Ovary (tissue), 9 donors: ENCODE data around the gene C9orf43. TPM values are rescaled to one million over a fixed set of nuclear protein-coding genes. Genes with fewer than 3 reads are reported as not detected.
"Not testable (repeated sequence)": the region's sequence is repeated elsewhere in the genome, so short reads cannot be mapped to it uniquely, and the experiment has no call there.

Source experiments
- DNase-seq, 5 donors: peaks; one replicate each; pipeline ENCODE4 v3.0.0-alpha.2; 2019 to 2020
- H3K27ac ChIP-seq, 2 donors: fragments of 200-600 bp; one replicate each; pipeline versions ENCODE4 v1.5.1 to v1.8.0; 2019 to 2022
- H3K27me3 ChIP-seq: fragments of 200-600 bp; one replicate; pipeline ENCODE4 v1.8.0; 2022
- H3K36me3 ChIP-seq: fragments of 200-600 bp; sonication (generic); one replicate; pipeline ENCODE4 v1.5.1; 2019
- H3K4me1 ChIP-seq: one replicate; pipeline ENCODE4 v1.8.1; 2013; ENCODE audit warnings: mild to moderate bottlenecking, moderate library complexity; ENCODE audit not compliant: insufficient read depth
- H3K4me3 ChIP-seq: fragments of 200-600 bp; sonication (generic); one replicate; pipeline ENCODE4 v1.5.1; 2017
- H3K9me3 ChIP-seq, 2 donors: fragments of 200-600 bp in 1 of 2; sonication (generic) in 1 of 2; one replicate each; pipeline versions ENCODE4 v1.5.1 to v1.8.1; 2013 to 2019; ENCODE audit warnings: mild to moderate bottlenecking in 1 of 2, moderate library complexity in 1 of 2
- CTCF ChIP-seq, 3 donors: fragments of 450-650 bp in 2 of 3; fragments of 200-600 bp in 1 of 3; IDR thresholded peaks; one replicate each; pipeline versions ENCODE4 v1.5.1 to v1.8.0; 2016 to 2022; ENCODE audit warnings: antibody characterized with exemption in 3 of 3, mild to moderate bottlenecking in 1 of 3
- EP300 ChIP-seq: sonication (generic); formaldehyde crosslinking; IDR thresholded peaks from one replicate; pipeline ENCODE4 v1.6.1; 2017; ENCODE audit warnings: antibody characterized with exemption
- POLR2A ChIP-seq: fragments of 450-650 bp; IDR thresholded peaks from one replicate; pipeline ENCODE4 v1.6.1; 2017; ENCODE audit warnings: antibody characterized with exemption, mild to moderate bottlenecking, moderate library complexity
- whole genome bisulfite sequencing, 3 donors: extraction: QIAGEN DNeasy Blood & Tissue Kit in 1 of 3; methylation state at CpG; one replicate each; pipeline versions ENCODE4 v1.1.5 to v1.1.7; 2013 to 2017; 5-methylcytosine and 5-hydroxymethylcytosine counted together
- intact Hi-C, 4 donors: fragments of 100-400 bp; cut with DNase I; formaldehyde crosslinking; loops; one replicate each; pipeline versions ENCODE4 v1.11.0 to v1.15.1; 2022 to 2023
- polyA plus RNA-seq, 2 donors: library from polyadenylated mRNA; stranded (reverse); fragments of 200-250 nt in 1 of 2; fragments of 350-450 nt in 1 of 2; fragmentation: Illumina TruSeq in 1 of 2; extraction: RNeasy Lipid Tissue Mini Kit (QIAGEN cat#74804) in 1 of 2; gene quantifications; one replicate each; pipeline ENCODE4 v1.2.3, GENCODE V29; 2013 to 2014
- total RNA-seq, 7 donors: library from RNA; depleted of rRNA in 2 of 7; stranded (reverse); fragments of >200 nt in 2 of 7; fragmentation: NEBNext Ultra II Directional in 3 of 7; extraction: Animal tissue kit (Norgen Biotek cat#: 25700) in 3 of 7; gene quantifications; one replicate each; pipeline versions ENCODE4 v1.1.0 to v1.2.4, GENCODE V29; 2016 to 2023
- donor health status: DM: no; HTN: no; CAD: no; lungs with moderate emphysema.
- donor health status: DM: no; HTN: no; CAD: no.
- donor health status: Bipolar disorder and iron deficiency.
- donor health status: DM: yes; HTN: yes; CAD: no.
- donor health status: DM: no; HTN: no; CAD: no.
- donor health status: DM: yes; HTN: yes; CAD: no.

Gene C9orf43
- total and polyA plus RNA-seq, 9 donors: 0.46 to 1.2 (median 0.84) TPM

- peak within 1 kb of the TSS; percentile 71 for H3K4me3 ChIP-seq
- DNase-seq: peak; percentile 99 to 100 (median 100)
- TF ChIP-seq EP300 (no peak), CTCF (IDR thresholded peaks at IDR 0.05) (peak; percentile 92 to 97 (median 96)), POLR2A (no peak)
- H3K27me3 ChIP-seq: no peaks in the 10 kb centered on the region
- no peaks in the 10 kb centered on the region for H3K9me3 ChIP-seq
- intact Hi-C loops: loop anchor here in 3 of 4 donors (5.0 to 10.0 kb wide), 3 partner anchors 96 to 129 kb away; partner anchors contain the start of genes CDC26 (in 1 of the 3), PRPF4 (in 1 of the 3) and RNF183 (in 1 of the 3)
- peak within 1 kb of the TSS; percentile 17 to 29 for H3K27ac ChIP-seq
- no peaks in the 10 kb centered on the region for H3K36me3 ChIP-seq
- 2 to 3% (median 3%) methylated on average over 43 to 50 of the region's 50 CpGs for WGBS, 3 donors
- H3K4me1 ChIP-seq: peaks cover 6% of the 10 kb centered on the region
These were observed 9.3 kb upstream of the C9orf43 start, which contains the start of gene ALAD for GRCh38 chr9:113401027-113401792. Gene ALAD, minus strand, starts transcription at chr9:113401284. Its CDS starts 7,725 bp downstream, at chr9:113393559.

GRCh38 chr9:113403646-113404045, 6.9 kb upstream of the C9orf43 start:
- WGBS, 3 donors: 76 to 82% (median 81%) methylated on average over 2 of the region's 2 CpGs
- intact Hi-C loops: loop anchor here in 3 of 4 donors (5.0 to 10.0 kb wide), 3 partner anchors 99 to 131 kb away; partner anchors contain the start of genes CDC26 (in 1 of the 3), PRPF4 (in 1 of the 3) and RNF183 (in 1 of the 3)

GRCh38 chr9:113406353-113406752, 4.2 kb upstream of the C9orf43 start:
- WGBS, 3 donors: 82 to 86% (median 84%) methylated on average over 9 of the region's 9 CpGs
- intact Hi-C loops: loop anchor here in 2 of 4 donors (10.0 kb wide), 2 partner anchors 102 to 132 kb away; partner anchors contain the start of genes CDC26 (in 1 of the 2), PRPF4 (in 1 of the 2) and RNF183 (in 1 of the 2)

More at GRCh38 chr9:113403646-113404045, 6.9 kb upstream of the C9orf43 start:
- Histone ChIP-seq H3K4me1 (peaks cover 4% of the 10 kb centered on the region), H3K36me3 (no peaks in the 10 kb centered on the region), H3K27me3 (no peaks in the 10 kb centered on the region), H3K27ac (no peak overlapping the region), H3K4me3 (no peak overlapping the region), H3K9me3 (no peaks in the 10 kb centered on the region)
- DNase-seq: no peak
- TF ChIP-seq CTCF (IDR thresholded peaks at IDR 0.05): no peak
- no peak for TF ChIP-seq EP300
- TF ChIP-seq POLR2A: no peak

GRCh38 chr9:113406873-113407511, 3.6 kb upstream of the C9orf43 start:
- not testable (repeated sequence) for H3K9me3 ChIP-seq, H3K36me3 ChIP-seq, H3K4me1 ChIP-seq, H3K4me3 ChIP-seq, H3K27ac ChIP-seq, H3K27me3 ChIP-seq
- intact Hi-C loops: loop anchor here in 2 of 4 donors (10.0 kb wide), 2 partner anchors 102 to 132 kb away; partner anchors contain the start of genes CDC26 (in 1 of the 2), PRPF4 (in 1 of the 2) and RNF183 (in 1 of the 2)
- 20 to 28% (median 25%) methylated on average over 7 of the region's 7 CpGs for WGBS, 3 donors
- peak; percentile 18 to 83 (median 60) for TF ChIP-seq CTCF (IDR thresholded peaks at IDR 0.05)
- peak; percentile 58 to 81 (median 66) for DNase-seq

More at GRCh38 chr9:113406353-113406752, 4.2 kb upstream of the C9orf43 start:
- DNase-seq, H3K27ac ChIP-seq, H3K36me3 ChIP-seq, H3K4me3 ChIP-seq, H3K4me1 ChIP-seq, H3K9me3 ChIP-seq, H3K27me3 ChIP-seq: not testable (repeated sequence)
